Keratinocyte (primary cell): Measurements from ENCODE around the gene CYP39A1. TPM values are rescaled to one million over a fixed set of nuclear protein-coding genes. Genes with fewer than 3 reads are reported as not detected.

ENCODE experiments used
- DNase-seq: peaks from one replicate; pipeline ENCODE4 v3.0.0-alpha.2; 2011; ENCODE audit warnings: low read depth, missing footprints, low spot score
- FAIRE-seq: peaks from 2 replicates; lab custom pipeline; 2011; peaks lifted over from hg19 to GRCh38; lab: Jason Lieb, UNC
- H2AFZ ChIP-seq: 2 replicates; pipeline ENCODE4 v1.6.0; 2012; ENCODE audit warnings: low read length, control low read depth, inconsistent platforms; ENCODE audit not compliant: control insufficient read depth
- H3K27ac ChIP-seq: 2 replicates; pipeline ENCODE4 v1.5.1; 2011; ENCODE audit warnings: low read length; ENCODE audit not compliant: control insufficient read depth, insufficient read depth
- H3K27me3 ChIP-seq: 3 replicates; pipeline ENCODE4 v1.6.0; 2011; ENCODE audit warnings: low read length; ENCODE audit not compliant: control insufficient read depth, insufficient read depth; ENCODE audit errors: extremely low read depth
- H3K36me3 ChIP-seq, 2 experiments: 2 replicates in 1 of 2; 3 replicates in 1 of 2; pipeline ENCODE4 v1.5.1; 2011; ENCODE audit warnings: low read length in 2 of 2, mild to moderate bottlenecking in 1 of 2; ENCODE audit not compliant: control insufficient read depth in 2 of 2, insufficient read depth in 2 of 2; ENCODE audit errors: extremely low read depth in 1 of 2
- H3K4me1 ChIP-seq: 3 replicates; pipeline ENCODE4 v1.5.1; 2011; ENCODE audit warnings: low read length; ENCODE audit not compliant: control insufficient read depth, insufficient read depth; ENCODE audit errors: extremely low read depth
- H3K4me2 ChIP-seq: 3 replicates; pipeline ENCODE4 v1.6.0; 2011; ENCODE audit warnings: low read depth, low read length; ENCODE audit not compliant: control insufficient read depth, insufficient read depth; ENCODE audit errors: extremely low read depth
- H3K4me3 ChIP-seq, 3 experiments: fragments of 200-600 bp in 1 of 3; sonication (generic) in 1 of 3; 2 replicates in 2 of 3; 3 replicates in 1 of 3; pipeline ENCODE4 v1.5.1; 2011 to 2016; ENCODE audit warnings: low read length in 3 of 3, mild to moderate bottlenecking in 3 of 3, control low read depth in 2 of 3, inconsistent platforms in 1 of 3, low read depth in 1 of 3, mixed read lengths in 1 of 3, mixed run types in 1 of 3, moderate library complexity in 1 of 3; ENCODE audit not compliant: control insufficient read depth in 2 of 3, insufficient read depth in 2 of 3; ENCODE audit errors: extremely low read depth in 1 of 3
- H3K79me2 ChIP-seq: 2 replicates; pipeline ENCODE4 v1.6.0; 2012; ENCODE audit warnings: low read length; ENCODE audit not compliant: control insufficient read depth, insufficient read depth
- H3K9ac ChIP-seq: 3 replicates; pipeline ENCODE4 v1.6.0; 2011; ENCODE audit warnings: low read length; ENCODE audit not compliant: control insufficient read depth, insufficient read depth; ENCODE audit errors: extremely low read depth
- H3K9me1 ChIP-seq: 3 replicates; pipeline ENCODE4 v1.6.0; 2011; ENCODE audit warnings: low read length; ENCODE audit not compliant: control insufficient read depth, insufficient read depth; ENCODE audit errors: extremely low read depth
- H3K9me3 ChIP-seq: 2 replicates; pipeline ENCODE4 v1.5.1; 2012; ENCODE audit warnings: low read depth, low read length; ENCODE audit not compliant: control insufficient read depth
- H4K20me1 ChIP-seq: 3 replicates; pipeline ENCODE4 v1.6.0; 2011; ENCODE audit warnings: low read length; ENCODE audit not compliant: control insufficient read depth, insufficient read depth; ENCODE audit errors: extremely low read depth
- CTCF ChIP-seq, 3 experiments: IDR thresholded peaks in 1 of 3; conservative IDR thresholded peaks in 1 of 3; optimal IDR thresholded peaks in 1 of 3; 2 replicates in 2 of 3; 3 replicates in 1 of 3; pipeline versions ENCODE3 to v1.5.1; 2011; ENCODE audit warnings: low read length in 3 of 3, mild to moderate bottlenecking in 3 of 3, moderate library complexity in 2 of 3, control low read depth in 1 of 3, inconsistent platforms in 1 of 3; ENCODE audit not compliant: insufficient read depth in 2 of 3; ENCODE audit errors: extremely low read depth in 1 of 3
- EZH2 ChIP-seq: IDR thresholded peaks from one replicate; pipeline ENCODE4 v1.6.1; 2012; ENCODE audit warnings: inconsistent platforms, mild to moderate bottlenecking, low read length, moderate library complexity
- dilution Hi-C: fragments of 300-500 bp; cut with MboI; formaldehyde crosslinking; loops from one replicate; pipeline ENCODE4 v1.7.0; 2020; ENCODE audit warnings: low sequenced_read_pairs; ENCODE audit not compliant: extremely low pct_ligation_motif_present
- polyA plus RNA-seq, 5 experiments: library from polyadenylated mRNA; depleted of rRNA in 3 of 5; stranded (reverse) in 3 of 5; stranded (forward) in 1 of 5; unstranded in 1 of 5; fragments of >200 nt; gene quantifications; 1 replicate in 1 of 5; 2 replicates in 3 of 5; 3 replicates in 1 of 5; pipeline versions ENCODE4 v1.2.1 to v1.2.3, GENCODE V29; 2011 to 2012; ENCODE audit warnings: missing spikeins in 2 of 5, low read depth in 1 of 5, low replicate concordance in 1 of 5

The CYP39A1 gene
- polyA plus RNA-seq, 1 donor (not counting 4 experiments of a cell fraction or from before 2014, with no cell fraction given), result 1.6 TPM

GRCh38 chr6:46606338-46606737 lies 46.3 kb downstream of the CYP39A1 start:
- FAIRE-seq, result no peak
- H3K4me2 ChIP-seq, result no peak overlapping the region
- dilution Hi-C loops, result no loop called here

GRCh38 chr6:46605091-46605797 lies 47.4 kb downstream of the CYP39A1 start:
- Histone ChIP-seq H3K4me1 (no peaks in the 10 kb centered on the region), H3K79me2 (no peaks in the 10 kb centered on the region), H3K36me3 (no peaks in the 10 kb centered on the region), H4K20me1 (no peaks in the 10 kb centered on the region), H3K27ac (no peak overlapping the region), H3K27me3 (no peaks in the 10 kb centered on the region), H3K9me3 (no peaks in the 10 kb centered on the region), H2AFZ (no peak overlapping the region), H3K9ac (no peak overlapping the region), H3K4me3 (no peak overlapping the region), H3K9me1 (no peaks in the 10 kb centered on the region), H3K4me2 (no peak overlapping the region)
- FAIRE-seq, result no peak
- dilution Hi-C loops, result no loop called here
- no peak for DNase-seq
- TF ChIP-seq EZH2 (no peak), CTCF (optimal IDR thresholded peaks at IDR 0.05 in 1 of 3, IDR thresholded peaks at IDR 0.05 in 1 of 3, conservative IDR thresholded peaks at IDR 0.05 in 1 of 3; ENCODE audit: extremely low read depth in 1 of 3, insufficient read depth in 2 of 3, low read length in 3 of 3) (no peak)

More at GRCh38 chr6:46606338-46606737, 46.3 kb downstream of the CYP39A1 start:
- TF ChIP-seq EZH2 (no peak), CTCF (optimal IDR thresholded peaks at IDR 0.05 in 1 of 3, IDR thresholded peaks at IDR 0.05 in 1 of 3, conservative IDR thresholded peaks at IDR 0.05 in 1 of 3; ENCODE audit: extremely low read depth in 1 of 3, insufficient read depth in 2 of 3, low read length in 3 of 3) (no peak)
- Histone ChIP-seq H3K9me3 (no peaks in the 10 kb centered on the region), H3K36me3 (no peaks in the 10 kb centered on the region), H2AFZ (no peak overlapping the region), H3K4me1 (no peaks in the 10 kb centered on the region), H3K27ac (no peak overlapping the region), H3K27me3 (no peaks in the 10 kb centered on the region), H3K9me1 (no peaks in the 10 kb centered on the region), H3K4me3 (no peak overlapping the region), H4K20me1 (no peaks in the 10 kb centered on the region), H3K9ac (no peak overlapping the region), H3K79me2 (no peaks in the 10 kb centered on the region)
- DNase-seq, result no peak
